GM15510 (cell line): ENCODE data around the gene TMEM52.

Experiments used
- POLR2A ChIP-seq: IDR thresholded peaks from 3 replicates; pipeline ENCODE4 v1.6.1; 2011; ENCODE audit warnings: borderline replicate concordance; ENCODE audit not compliant: insufficient read length; ENCODE audit errors: extremely low read depth

Gene TMEM52

GRCh38 chr1:1918901-1919303 is at the start of gene TMEM52:
Gene TMEM52, minus strand, starts transcription at chr1:1919279. Its CDS starts 14 bp downstream, at chr1:1919265.
- TF ChIP-seq POLR2A, result peak; percentile 7

GRCh38 chr1:1967879-1968278 is 48.8 kb upstream of the TMEM52 start:
- TF ChIP-seq POLR2A, result no peak

GRCh38 chr1:1967151-1967550 is 48.1 kb upstream of the TMEM52 start:
- TF ChIP-seq POLR2A, result no peak

- no peak for TF ChIP-seq POLR2A
These were observed 47.1 kb upstream of the TMEM52 start for GRCh38 chr1:1966071-1966740.

GRCh38 chr1:1965546-1965945 is 46.5 kb upstream of the TMEM52 start:
- no peak for TF ChIP-seq POLR2A

- TF ChIP-seq POLR2A, result no peak
These were observed 45.7 kb upstream of the TMEM52 start for GRCh38 chr1:1964811-1965210.

- no peak for TF ChIP-seq POLR2A
These were observed 44.5 kb upstream of the TMEM52 start for GRCh38 chr1:1963570-1963969.

GRCh38 chr1:1962752-1963151 is 43.7 kb upstream of the TMEM52 start:
- no peak for TF ChIP-seq POLR2A

GRCh38 chr1:1960480-1961196 is 41.6 kb upstream of the TMEM52 start:
- TF ChIP-seq POLR2A, result no peak

- TF ChIP-seq POLR2A, result no peak
These were observed 40.9 kb upstream of the TMEM52 start for GRCh38 chr1:1959840-1960479.

GRCh38 chr1:1959459-1959839 is 40.4 kb upstream of the TMEM52 start:
- TF ChIP-seq POLR2A, result no peak

- TF ChIP-seq POLR2A, result no peak
These were observed 39.0 kb upstream of the TMEM52 start for GRCh38 chr1:1958071-1958541.

GRCh38 chr1:1957533-1957961 is 38.5 kb upstream of the TMEM52 start:
- no peak for TF ChIP-seq POLR2A

GRCh38 chr1:1956586-1957532 is 37.8 kb upstream of the TMEM52 start:
- TF ChIP-seq POLR2A, result no peak
